Measurements from ENCODE around the gene ZNF273. TPM values are rescaled to one million over a fixed set of nuclear protein-coding genes. Genes with fewer than 3 reads are reported as not detected.
"Not testable (repeated sequence)": the region's sequence is repeated elsewhere in the genome, so short reads cannot be mapped to it uniquely, and the experiment has no call there.

ZNF273 gene
- total RNA-seq, 1 donor from 2014 or later = 1.7 TPM

DNA sequence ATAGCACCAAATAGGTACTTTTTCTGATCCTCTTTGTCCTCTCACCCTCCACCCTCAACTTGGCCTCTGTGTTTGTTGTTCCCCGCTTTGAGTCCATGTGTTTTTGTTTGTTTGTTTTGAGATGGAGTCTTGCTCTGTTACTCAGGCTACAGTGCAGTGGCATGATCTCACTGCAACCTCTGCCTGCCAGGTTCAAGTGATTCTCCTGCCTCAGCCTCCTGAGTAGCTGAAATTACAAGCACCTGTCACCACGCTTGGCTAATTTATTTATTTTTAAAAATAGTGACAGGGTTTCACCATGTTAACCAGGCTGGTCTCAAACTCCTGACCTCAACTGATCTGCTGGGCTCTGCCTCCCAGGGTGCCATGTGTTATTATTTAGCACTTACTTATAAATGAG lies 5.3 kb downstream of the ZNF273 start:
- H3K4me1 ChIP-seq = peaks cover 0 to 5% of the 10 kb centered on the region in 2 donors
- no peak overlapping the region for H3K4me3 ChIP-seq
- intact Hi-C loops (cut with DNase I) = loop anchor here (10.0 kb wide), 1 partner anchor 344 kb away; the partner anchor contains the start of gene ZNF680
- H3K27ac ChIP-seq = no peak overlapping the region
- DNase-seq (ENCODE audit: low spot score in 2 of 2) = no peak
- TF ChIP-seq, protein P1, sequence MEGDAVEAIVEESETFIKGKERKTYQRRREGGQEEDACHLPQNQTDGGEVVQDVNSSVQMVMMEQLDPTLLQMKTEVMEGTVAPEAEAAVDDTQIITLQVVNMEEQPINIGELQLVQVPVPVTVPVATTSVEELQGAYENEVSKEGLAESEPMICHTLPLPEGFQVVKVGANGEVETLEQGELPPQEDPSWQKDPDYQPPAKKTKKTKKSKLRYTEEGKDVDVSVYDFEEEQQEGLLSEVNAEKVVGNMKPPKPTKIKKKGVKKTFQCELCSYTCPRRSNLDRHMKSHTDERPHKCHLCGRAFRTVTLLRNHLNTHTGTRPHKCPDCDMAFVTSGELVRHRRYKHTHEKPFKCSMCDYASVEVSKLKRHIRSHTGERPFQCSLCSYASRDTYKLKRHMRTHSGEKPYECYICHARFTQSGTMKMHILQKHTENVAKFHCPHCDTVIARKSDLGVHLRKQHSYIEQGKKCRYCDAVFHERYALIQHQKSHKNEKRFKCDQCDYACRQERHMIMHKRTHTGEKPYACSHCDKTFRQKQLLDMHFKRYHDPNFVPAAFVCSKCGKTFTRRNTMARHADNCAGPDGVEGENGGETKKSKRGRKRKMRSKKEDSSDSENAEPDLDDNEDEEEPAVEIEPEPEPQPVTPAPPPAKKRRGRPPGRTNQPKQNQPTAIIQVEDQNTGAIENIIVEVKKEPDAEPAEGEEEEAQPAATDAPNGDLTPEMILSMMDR (IDR thresholded peaks at IDR 0.05) = no peak
- no peaks in the 10 kb centered on the region for H3K36me3 ChIP-seq
- no peaks in the 10 kb centered on the region for H3K27me3 ChIP-seq
- H3K9me3 ChIP-seq = no peaks in the 10 kb centered on the region

DNA sequence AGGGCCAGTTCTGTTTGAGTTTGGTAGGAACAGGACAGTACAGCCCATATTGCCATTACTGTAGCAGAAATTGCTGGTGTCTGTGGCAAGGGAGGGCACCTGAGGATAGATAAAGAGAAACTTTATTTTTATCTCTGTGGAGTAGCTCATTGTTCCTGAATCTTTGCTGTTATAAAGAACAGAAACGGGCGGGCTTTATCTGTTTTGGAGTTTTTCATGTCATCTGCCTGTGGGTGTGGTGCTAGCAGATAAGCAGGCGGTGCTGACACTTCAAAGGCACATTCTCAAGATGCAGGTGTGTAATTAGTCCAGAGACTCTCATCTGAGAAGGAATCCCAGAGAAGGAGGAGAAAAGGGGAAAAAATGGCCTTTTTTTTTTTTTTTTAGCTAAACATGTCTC lies 11.5 kb downstream of the ZNF273 start:
- H3K36me3 ChIP-seq = no peaks in the 10 kb centered on the region
- DNase-seq (ENCODE audit: low spot score in 2 of 2) = no peak
- intact Hi-C loops (cut with DNase I) = no loop called here
- no peaks in the 10 kb centered on the region for H3K27me3 ChIP-seq
- no peak overlapping the region for H3K4me3 ChIP-seq
- TF ChIP-seq, protein P1 (IDR thresholded peaks at IDR 0.05) = no peak
- no peaks in the 10 kb centered on the region for H3K9me3 ChIP-seq
- H3K27ac ChIP-seq = no peak overlapping the region
- H3K4me1 ChIP-seq = no peaks in the 10 kb centered on the region

DNA sequence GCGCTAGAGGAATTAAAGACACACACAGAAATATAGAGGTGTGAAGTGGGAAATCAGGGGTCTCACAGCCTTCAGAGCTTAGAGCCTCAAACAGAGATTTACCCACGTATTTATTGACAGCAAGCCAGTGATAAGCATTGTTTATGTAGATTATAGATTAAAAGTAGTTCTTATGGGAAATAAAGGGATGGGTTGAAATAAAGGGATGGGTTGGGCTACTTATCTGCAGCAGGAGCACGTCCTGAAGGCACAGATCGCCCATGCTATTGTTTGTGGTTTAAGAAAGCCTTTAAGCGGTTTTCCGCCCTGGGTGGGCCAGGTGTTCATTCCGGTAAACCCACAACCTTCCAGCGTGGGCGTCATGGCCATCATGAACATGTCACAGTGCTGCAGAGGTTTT lies 12.2 kb downstream of the ZNF273 start:
- H3K4me1 ChIP-seq; H3K4me3 ChIP-seq; H3K27me3 ChIP-seq; intact Hi-C loops (cut with DNase I); H3K27ac ChIP-seq; DNase-seq (ENCODE audit: low spot score in 2 of 2); H3K36me3 ChIP-seq; H3K9me3 ChIP-seq: not testable (repeated sequence)

DNA sequence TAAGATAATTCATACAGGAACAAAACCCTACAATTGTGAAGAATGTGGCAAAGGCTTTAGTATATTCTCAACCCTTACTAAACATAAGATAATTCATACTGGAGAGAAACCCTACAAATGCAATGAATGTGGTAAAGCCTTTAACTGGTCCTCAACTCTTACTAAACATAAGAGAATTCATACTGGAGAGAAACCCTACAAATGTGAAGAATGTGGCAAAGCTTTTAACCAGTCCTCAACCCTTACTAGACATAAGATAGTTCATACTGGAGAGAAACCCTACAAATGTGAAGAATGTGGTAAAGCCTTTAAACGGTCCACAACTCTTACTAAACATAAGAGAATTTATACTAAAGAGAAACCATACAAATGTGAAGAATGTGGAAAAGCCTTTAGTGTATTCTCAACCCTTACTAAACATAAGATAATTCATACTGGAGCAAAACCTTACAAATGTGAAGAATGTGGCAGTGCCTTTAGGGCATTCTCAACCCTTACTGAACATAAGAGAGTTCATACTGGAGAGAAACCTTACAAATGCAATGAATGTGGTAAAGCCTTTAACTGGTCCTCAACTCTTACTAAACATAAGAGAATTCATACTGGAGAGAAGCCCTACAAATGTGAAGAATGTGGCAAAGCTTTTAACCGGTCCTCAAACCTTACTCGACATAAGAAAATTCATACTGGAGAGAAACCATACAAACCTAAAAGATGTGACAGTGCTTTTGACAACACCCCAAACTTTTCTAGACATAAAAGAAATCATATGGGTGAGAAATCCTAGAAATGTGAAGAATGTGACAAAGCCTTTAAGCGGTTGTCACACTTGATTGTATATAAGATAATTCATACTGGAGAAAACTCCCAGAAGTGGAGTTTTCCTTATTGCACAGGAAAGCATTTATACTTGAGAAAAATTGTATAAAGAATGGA lies 25.4 kb downstream of the ZNF273 start:
- H3K4me1 ChIP-seq; DNase-seq (ENCODE audit: low spot score in 2 of 2); H3K27ac ChIP-seq; H3K27me3 ChIP-seq; intact Hi-C loops (cut with DNase I); H3K4me3 ChIP-seq: not testable (repeated sequence)
- peaks cover 11 to 74% of the 10 kb centered on the region in 2 donors for H3K9me3 ChIP-seq
- H3K36me3 ChIP-seq = peaks cover 16 to 47% of the 10 kb centered on the region in 2 donors

DNA sequence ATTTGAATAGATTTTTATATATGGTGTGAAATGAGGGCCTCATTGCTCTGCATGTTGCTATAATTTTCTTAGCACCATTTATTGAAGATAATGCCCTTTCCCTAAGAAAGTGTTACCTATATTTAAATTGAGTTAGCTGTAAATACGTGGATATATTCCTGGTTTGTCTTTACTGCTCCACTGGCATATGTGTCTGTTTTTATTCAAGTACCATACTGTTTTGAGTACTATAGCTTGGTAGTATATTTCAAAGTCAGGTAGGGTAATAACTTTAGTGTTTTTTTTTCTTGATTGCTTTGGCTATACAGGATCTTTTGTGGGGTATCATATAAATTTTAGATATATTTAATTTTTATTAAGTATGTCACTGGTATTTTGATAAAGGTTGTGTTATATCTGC lies 31.4 kb downstream of the ZNF273 start:
- H3K4me3 ChIP-seq = no peak overlapping the region
- peaks cover 3 to 49% of the 10 kb centered on the region in 2 donors for H3K9me3 ChIP-seq
- no peaks in the 10 kb centered on the region for H3K36me3 ChIP-seq
- no peaks in the 10 kb centered on the region for H3K27me3 ChIP-seq
- intact Hi-C loops (cut with DNase I) = no loop called here
- TF ChIP-seq, protein P1 (IDR thresholded peaks at IDR 0.05) = no peak
- no peak overlapping the region for H3K27ac ChIP-seq
- DNase-seq (ENCODE audit: low spot score in 2 of 2) = no peak
- H3K4me1 ChIP-seq = no peaks in the 10 kb centered on the region

DNA sequence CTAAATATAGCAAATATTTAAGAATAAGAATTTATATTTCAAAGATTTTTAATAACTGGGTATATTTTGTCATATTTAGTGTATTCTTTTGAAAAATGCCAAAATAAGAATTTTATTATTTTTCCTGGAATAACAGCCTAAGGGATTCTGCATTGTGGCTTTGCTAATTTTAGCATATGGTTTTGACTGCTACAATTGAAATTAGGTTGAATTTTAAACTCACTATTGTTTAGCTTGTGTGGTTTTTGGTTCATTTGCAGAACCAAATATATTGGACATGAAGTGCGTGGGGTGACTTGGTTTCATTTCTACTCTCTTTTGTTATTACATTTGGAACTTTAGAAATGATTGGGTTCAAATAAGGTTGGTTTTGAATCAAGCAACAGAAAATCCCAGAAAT lies 35.5 kb downstream of the ZNF273 start:
- TF ChIP-seq, protein P1 (IDR thresholded peaks at IDR 0.05) = no peak
- H3K36me3 ChIP-seq = no peaks in the 10 kb centered on the region
- intact Hi-C loops (cut with DNase I) = no loop called here
- no peak overlapping the region for H3K27ac ChIP-seq
- DNase-seq (ENCODE audit: low spot score in 2 of 2) = no peak
- H3K4me3 ChIP-seq = no peak overlapping the region
- H3K27me3 ChIP-seq = no peaks in the 10 kb centered on the region
- peaks cover 0 to 23% of the 10 kb centered on the region in 2 donors for H3K9me3 ChIP-seq
- H3K4me1 ChIP-seq = no peaks in the 10 kb centered on the region

DNA sequence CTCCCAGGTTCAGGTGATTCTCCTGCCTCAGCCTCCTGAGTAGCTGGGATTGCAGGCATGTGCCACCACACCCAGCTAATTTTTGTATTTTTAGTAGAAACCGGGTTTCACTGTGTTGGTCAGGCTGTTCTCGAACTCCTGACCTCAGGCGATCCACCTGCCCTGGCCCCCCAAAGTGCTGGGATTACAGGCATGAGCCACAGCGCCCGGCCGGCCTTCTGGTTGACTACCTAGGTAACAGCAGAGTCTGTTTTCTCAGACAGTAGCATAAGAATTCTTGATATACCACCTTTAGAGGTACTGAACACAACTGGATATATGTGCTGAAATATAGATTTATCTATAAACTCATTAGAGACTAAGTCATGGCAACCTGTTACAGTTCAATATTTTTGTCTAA lies 36.9 kb downstream of the ZNF273 start:
- H3K4me3 ChIP-seq; H3K4me1 ChIP-seq; H3K27ac ChIP-seq; DNase-seq (ENCODE audit: low spot score in 2 of 2); intact Hi-C loops (cut with DNase I); H3K36me3 ChIP-seq; H3K27me3 ChIP-seq; H3K9me3 ChIP-seq: not testable (repeated sequence)

DNA sequence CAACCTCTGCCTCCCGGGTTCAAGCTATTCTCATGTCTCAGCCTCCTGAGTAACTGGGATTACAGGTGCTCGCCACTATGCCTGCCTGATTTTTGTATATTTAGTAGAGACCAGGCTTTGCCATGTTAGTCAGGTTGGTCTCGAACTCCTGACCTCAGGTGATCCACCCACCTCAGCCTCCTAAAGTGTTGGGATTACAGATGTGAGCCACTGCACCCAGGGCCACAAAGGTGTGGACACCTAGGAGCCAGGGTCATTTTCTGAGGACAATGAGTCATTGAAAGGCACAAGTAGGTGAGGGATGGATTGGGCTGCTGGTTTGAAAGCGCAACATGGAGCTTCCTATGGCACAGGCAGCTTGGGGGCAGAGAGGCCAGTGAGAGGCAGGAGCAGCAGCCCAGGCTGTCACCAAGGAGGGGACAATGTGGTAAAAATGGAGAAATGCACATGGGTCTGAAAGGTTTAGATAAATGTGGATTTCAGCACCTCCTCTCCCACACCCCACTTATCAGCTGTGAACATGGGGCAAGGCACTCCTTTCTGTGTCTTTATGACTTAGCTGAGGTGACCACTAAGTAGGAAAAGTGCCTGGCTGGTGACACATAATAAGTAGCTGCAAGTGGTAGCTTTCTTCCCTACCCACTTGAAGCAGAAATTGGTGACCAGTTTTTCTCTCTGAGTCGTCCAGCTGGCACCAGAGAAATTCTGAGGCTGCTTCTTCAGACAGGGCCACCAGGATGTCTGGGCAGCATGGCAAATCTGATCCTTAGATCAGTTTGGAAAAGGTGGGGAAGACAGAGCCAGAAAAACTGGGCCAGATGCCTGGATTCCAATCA lies 41.8 kb downstream of the ZNF273 start:
- H3K4me3 ChIP-seq; H3K36me3 ChIP-seq; DNase-seq (ENCODE audit: low spot score in 2 of 2); H3K27ac ChIP-seq; H3K9me3 ChIP-seq; intact Hi-C loops (cut with DNase I); H3K27me3 ChIP-seq; H3K4me1 ChIP-seq: not testable (repeated sequence)

All from ascending aorta (tissue), 2 donors.